Endothelial cell of umbilical vein (primary cell): Measurements from ENCODE around the gene TREML2.

Source experiments
- MYC ChIP-seq: IDR thresholded peaks from one replicate; pipeline ENCODE4 v1.6.1; 2011; ENCODE audit warnings: mild to moderate bottlenecking, low read depth, low read length
- POLR2A ChIP-seq: IDR thresholded peaks from 2 replicates; pipeline ENCODE4 v1.6.1; 2012; ENCODE audit warnings: low read depth, mild to moderate bottlenecking, control low read depth, low read length
- TF ChIP-seq, protein P1 (sequence below), 2 donors: IDR thresholded peaks; 1 replicate in 1 of 2; 2 replicates in 1 of 2; pipeline ENCODE4 v1.5.1; 2011; ENCODE audit warnings: low read length in 2 of 2, mild to moderate bottlenecking in 2 of 2, moderate library complexity in 2 of 2, control low read depth in 1 of 2, inconsistent platforms in 1 of 2, low read depth in 1 of 2; ENCODE audit not compliant: insufficient read depth in 1 of 2; ENCODE audit errors: extremely low read depth in 1 of 2

- TF ChIP-seq, protein P1, sequence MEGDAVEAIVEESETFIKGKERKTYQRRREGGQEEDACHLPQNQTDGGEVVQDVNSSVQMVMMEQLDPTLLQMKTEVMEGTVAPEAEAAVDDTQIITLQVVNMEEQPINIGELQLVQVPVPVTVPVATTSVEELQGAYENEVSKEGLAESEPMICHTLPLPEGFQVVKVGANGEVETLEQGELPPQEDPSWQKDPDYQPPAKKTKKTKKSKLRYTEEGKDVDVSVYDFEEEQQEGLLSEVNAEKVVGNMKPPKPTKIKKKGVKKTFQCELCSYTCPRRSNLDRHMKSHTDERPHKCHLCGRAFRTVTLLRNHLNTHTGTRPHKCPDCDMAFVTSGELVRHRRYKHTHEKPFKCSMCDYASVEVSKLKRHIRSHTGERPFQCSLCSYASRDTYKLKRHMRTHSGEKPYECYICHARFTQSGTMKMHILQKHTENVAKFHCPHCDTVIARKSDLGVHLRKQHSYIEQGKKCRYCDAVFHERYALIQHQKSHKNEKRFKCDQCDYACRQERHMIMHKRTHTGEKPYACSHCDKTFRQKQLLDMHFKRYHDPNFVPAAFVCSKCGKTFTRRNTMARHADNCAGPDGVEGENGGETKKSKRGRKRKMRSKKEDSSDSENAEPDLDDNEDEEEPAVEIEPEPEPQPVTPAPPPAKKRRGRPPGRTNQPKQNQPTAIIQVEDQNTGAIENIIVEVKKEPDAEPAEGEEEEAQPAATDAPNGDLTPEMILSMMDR (IDR thresholded peaks at IDR 0.05; ENCODE audit: extremely low read depth in 1 of 2, insufficient read depth in 1 of 2, low read depth in 1 of 2, low read length in 2 of 2): no peak
- TF ChIP-seq POLR2A (no peak), MYC (no peak)
Observed at GRCh38 chr6:41214559-41215238, 13.8 kb upstream of the TREML2 start.
